Activated naive CD4-positive, alpha-beta T cell treated with anti-CD3 and anti-CD28 coated beads for 36 hours (primary cell): ENCODE results near the gene NLN. TPM values are rescaled to one million over a fixed set of nuclear protein-coding genes. Genes with fewer than 3 reads are reported as not detected.

Experiments
- CTCF ChIA-PET: fragments of 350-600 bp; sonication (Branson Sonifier 250); formaldehyde crosslinking; loops from one replicate; lab custom pipeline; 2021; ENCODE audit warnings: antibody characterized with exemption; lab: Charles Lee
- DNase-seq: peaks from one replicate; pipeline ENCODE4 v3.0.0-alpha.2; 2020
- H3K27ac Mint-ChIP-seq: one replicate; pipeline ENCODE4 v1.8.0; 2021; ENCODE audit warnings: mild to moderate bottlenecking, mixed read lengths
- H3K27me3 Mint-ChIP-seq: one replicate; pipeline ENCODE4 v1.8.0; 2021; ENCODE audit warnings: low read depth, mixed read lengths
- H3K36me3 Mint-ChIP-seq: one replicate; pipeline ENCODE4 v1.8.0; 2021; ENCODE audit warnings: low read depth, mixed read lengths
- H3K4me1 Mint-ChIP-seq: one replicate; pipeline ENCODE4 v1.8.0; 2021; ENCODE audit warnings: low read depth, mixed read lengths
- H3K4me3 Mint-ChIP-seq: one replicate; pipeline ENCODE4 v1.8.0; 2021; ENCODE audit warnings: mild to moderate bottlenecking, moderate library complexity, mixed read lengths
- H3K9me3 Mint-ChIP-seq: one replicate; pipeline ENCODE4 v1.8.0; 2021; ENCODE audit warnings: mixed read lengths
- intact Hi-C: fragments of 100-400 bp; cut with micrococcal nuclease; formaldehyde crosslinking; loops from one replicate; pipeline ENCODE4 v1.15.1; 2023
- total RNA-seq, 2 experiments: library from RNA; stranded (reverse); gene quantifications; one replicate each; pipeline ENCODE4 v1.2.3, GENCODE V29; 2021

NLN gene
- total RNA-seq, 2 experiments from 2014 or later = 32.4 to 35.5 TPM

DNA sequence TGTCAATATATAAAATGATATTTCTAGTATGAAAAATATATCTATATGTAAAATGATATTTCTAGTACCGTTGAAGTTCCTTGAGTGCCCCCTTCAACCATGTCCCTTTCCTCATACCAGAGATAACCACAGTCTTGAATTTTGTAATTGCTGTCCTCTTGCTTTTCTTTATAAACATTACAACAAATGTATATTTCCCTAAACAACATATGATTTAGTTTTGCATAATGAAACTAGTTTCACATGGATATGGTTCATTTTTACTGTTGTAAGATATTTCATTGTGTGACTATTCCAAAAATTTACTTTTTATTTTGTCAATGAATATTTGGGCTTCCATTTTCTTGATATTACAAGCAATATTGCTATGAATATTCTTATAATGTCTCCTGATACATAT, 14.0 kb downstream of the NLN start:
- CTCF ChIA-PET = no interaction called here
- no peak overlapping the region for H3K27ac Mint-ChIP-seq
- H3K4me1 Mint-ChIP-seq = peaks cover 18% of the 10 kb centered on the region
- no peaks in the 10 kb centered on the region for H3K36me3 Mint-ChIP-seq
- no peak for DNase-seq
- no peak overlapping the region for H3K4me3 Mint-ChIP-seq
- intact Hi-C loops = no loop called here
- H3K9me3 Mint-ChIP-seq = no peaks in the 10 kb centered on the region
- no peaks in the 10 kb centered on the region for H3K27me3 Mint-ChIP-seq

DNA sequence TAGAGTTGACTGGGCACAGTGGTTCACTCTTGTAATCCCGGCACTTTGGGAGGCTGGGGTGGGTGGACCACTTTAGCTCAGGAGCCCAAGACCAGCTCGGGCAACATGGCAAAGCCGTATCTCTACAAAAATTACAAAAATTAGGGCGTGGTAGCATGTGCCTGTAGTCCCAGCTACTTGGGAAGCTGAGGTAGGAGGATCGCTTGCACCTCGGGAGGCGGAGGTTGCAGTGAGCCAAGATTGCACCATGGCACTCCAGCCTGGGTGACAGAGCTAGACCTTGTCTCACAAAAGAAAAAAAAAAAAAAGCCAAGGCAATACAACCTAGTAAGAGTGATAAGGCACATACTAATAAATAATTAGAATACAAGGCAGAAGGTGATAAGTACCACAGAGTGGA, 15.8 kb downstream of the NLN start:
- CTCF ChIA-PET = interaction anchor here (0.6 to 1.2 kb wide), 2 partner anchors 9 to 16 kb away, joined by 3 read pairs; partner anchors contain the start of genes NLN and SGTB
- H3K9me3 Mint-ChIP-seq = no peaks in the 10 kb centered on the region
- DNase-seq = no peak
- no peaks in the 10 kb centered on the region for H3K27me3 Mint-ChIP-seq
- intact Hi-C loops = no loop called here
- H3K36me3 Mint-ChIP-seq = peaks cover under 1% of the 10 kb centered on the region
- no peak overlapping the region for H3K27ac Mint-ChIP-seq
- H3K4me3 Mint-ChIP-seq = no peak overlapping the region
- H3K4me1 Mint-ChIP-seq = peaks cover 23% of the 10 kb centered on the region

DNA sequence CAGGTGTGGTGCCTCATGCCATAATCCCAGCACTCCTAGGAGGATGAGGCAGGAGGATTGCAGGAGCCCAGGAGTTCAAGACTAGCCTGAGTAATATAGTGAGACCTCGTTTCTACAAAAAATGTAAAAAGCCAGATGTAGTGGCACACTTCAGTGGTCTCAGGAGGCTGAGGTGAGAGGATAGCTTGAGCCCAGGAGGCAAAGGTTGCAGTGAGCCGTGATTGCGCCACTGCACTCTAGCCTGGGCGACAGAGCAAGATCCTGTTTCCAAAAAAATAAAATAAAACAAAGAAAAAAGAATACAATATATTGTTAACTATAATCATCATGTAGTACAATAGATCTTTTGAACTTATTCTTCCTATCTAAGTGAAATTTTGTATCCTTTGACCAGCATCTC, 16.3 kb downstream of the NLN start:
- H3K4me1 Mint-ChIP-seq = peaks cover 25% of the 10 kb centered on the region
- CTCF ChIA-PET = interaction anchor here (0.6 kb wide), 1 partner anchor 9 kb away, joined by 3 read pairs; no protein-coding TSS in a partner anchor
- no peaks in the 10 kb centered on the region for H3K27me3 Mint-ChIP-seq
- intact Hi-C loops = no loop called here
- H3K9me3 Mint-ChIP-seq = no peaks in the 10 kb centered on the region
- H3K27ac Mint-ChIP-seq = no peak overlapping the region
- no peak for DNase-seq
- H3K36me3 Mint-ChIP-seq = peaks cover 2% of the 10 kb centered on the region
- no peak overlapping the region for H3K4me3 Mint-ChIP-seq

DNA sequence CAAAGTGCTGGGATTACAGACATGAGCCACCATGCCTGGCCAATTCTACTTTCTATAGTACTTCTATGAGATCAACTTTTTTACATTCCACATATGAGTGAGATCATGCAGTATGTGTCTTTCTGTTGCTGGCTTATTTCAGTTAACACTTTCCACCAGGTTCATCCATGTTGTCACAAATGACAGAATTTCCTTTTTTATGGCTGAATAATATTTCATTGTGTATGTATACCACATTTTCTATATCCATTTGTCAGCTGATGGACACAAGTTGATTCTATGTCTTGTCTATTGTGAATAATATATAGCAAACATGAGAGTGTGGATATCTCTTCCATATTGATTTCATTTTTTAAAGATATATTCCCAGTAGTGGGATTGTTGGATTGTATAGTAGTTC, 17.2 kb downstream of the NLN start:
- Mint-ChIP-seq H3K9me3 (no peaks in the 10 kb centered on the region), H3K4me3 (no peak overlapping the region), H3K4me1 (peaks cover 24% of the 10 kb centered on the region), H3K27ac (no peak overlapping the region), H3K27me3 (no peaks in the 10 kb centered on the region), H3K36me3 (peaks cover 2% of the 10 kb centered on the region)
- CTCF ChIA-PET = no interaction called here
- no peak for DNase-seq
- intact Hi-C loops = no loop called here

DNA sequence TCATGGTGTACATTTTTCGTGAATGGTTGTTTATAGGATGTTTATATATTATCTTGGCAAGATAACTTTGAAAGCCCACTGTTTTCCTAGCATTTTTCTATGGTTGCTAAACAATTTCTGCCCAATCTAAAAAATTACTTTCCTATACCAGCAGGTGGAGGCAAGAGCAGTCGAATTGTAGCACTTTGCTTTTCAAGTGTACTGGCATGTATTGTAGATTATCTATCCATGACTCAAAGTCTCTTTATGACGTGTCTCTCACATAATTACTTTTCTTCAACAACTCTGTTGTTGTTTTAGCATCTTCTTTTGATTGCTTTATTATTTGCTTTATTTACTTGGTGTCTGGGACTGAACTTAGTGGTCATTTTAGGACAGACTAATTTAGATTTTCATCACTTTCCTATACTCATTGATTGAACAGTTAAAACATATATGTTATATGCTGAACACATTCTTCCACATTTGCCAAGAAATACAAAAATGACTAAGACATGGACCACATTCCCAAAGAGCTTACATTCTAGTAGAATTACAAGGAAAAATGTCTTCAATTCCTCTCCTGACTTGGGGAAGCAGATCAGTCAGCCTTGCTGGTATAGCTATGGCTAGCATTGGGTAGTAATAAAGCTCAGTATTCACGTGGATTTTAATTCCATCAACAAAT, 20.7 kb downstream of the NLN start:
- peaks cover 13% of the 10 kb centered on the region for H3K4me1 Mint-ChIP-seq
- CTCF ChIA-PET = interaction anchor here (0.6 to 1.3 kb wide), 6 partner anchors 8 to 564 kb away, joined by 3 to 5 read pairs (median 3); no protein-coding TSS in a partner anchor
- no peaks in the 10 kb centered on the region for H3K27me3 Mint-ChIP-seq
- H3K27ac Mint-ChIP-seq = no peak overlapping the region
- DNase-seq = peak; percentile 49
- intact Hi-C loops = loop anchor here (1.0 to 5.0 kb wide), 6 partner anchors 21 to 564 kb away; partner anchors contain the start of genes ERBIN and SREK1
- H3K36me3 Mint-ChIP-seq = peaks cover 6% of the 10 kb centered on the region
- H3K4me3 Mint-ChIP-seq = no peak overlapping the region
- H3K9me3 Mint-ChIP-seq = no peaks in the 10 kb centered on the region

DNA sequence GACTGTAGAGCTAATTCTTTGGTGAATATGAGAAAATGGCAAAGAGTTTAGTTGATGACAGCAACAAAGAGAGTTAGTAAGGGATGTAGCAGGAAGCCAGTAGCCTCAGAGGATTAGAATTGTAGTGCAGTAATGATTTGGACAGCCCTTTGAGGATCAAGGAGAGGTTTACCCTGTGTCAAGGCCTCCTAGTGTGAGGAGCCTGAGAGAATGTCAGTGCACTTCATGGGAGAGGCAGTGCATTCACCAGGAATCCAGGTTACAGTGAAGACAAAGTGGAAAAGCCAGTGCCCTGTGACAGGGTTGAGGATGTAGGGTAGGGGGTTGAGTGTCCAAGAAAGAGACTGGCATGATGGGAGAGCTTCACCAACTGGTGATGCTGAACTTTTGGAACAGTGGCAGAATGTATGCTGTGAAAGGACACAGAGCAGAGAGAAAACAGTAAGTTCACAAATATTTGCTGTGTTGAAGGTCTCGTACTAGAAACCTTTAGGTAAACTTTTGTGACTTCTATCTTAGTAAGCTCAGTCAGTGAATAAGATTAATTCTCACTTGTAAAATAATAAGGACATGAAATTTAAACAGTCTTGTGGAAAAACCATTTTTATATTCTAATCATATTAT, 27.3 kb downstream of the NLN start:
- Mint-ChIP-seq H3K27me3 (no peaks in the 10 kb centered on the region), H3K4me1 (peaks cover 8% of the 10 kb centered on the region), H3K4me3 (no peak overlapping the region), H3K9me3 (peaks cover 3% of the 10 kb centered on the region), H3K27ac (no peak overlapping the region), H3K36me3 (peaks cover 2% of the 10 kb centered on the region)
- no peak for DNase-seq
- intact Hi-C loops = no loop called here
- CTCF ChIA-PET = no interaction called here

DNA sequence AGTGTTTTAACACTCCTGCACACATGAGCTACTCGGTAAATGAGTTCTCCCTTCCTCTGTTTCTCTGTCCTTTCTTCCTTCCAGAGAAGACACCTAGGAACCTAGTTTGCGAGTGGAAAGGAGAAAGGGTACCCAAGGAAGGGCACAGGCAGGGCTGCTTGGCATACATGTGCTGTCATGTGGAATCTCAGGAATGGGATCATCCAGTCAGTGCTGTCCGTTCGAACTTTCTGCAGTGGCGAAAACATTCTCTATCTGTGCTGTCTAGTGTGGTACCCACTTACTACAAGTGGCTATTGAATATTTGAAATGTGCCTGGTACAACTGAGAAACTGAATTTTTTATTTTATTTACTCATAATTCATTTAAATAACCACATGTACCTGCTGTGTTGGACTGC, 28.0 kb downstream of the NLN start:
- peaks cover 2% of the 10 kb centered on the region for H3K36me3 Mint-ChIP-seq
- no peaks in the 10 kb centered on the region for H3K27me3 Mint-ChIP-seq
- peaks cover 3% of the 10 kb centered on the region for H3K9me3 Mint-ChIP-seq
- DNase-seq = no peak
- intact Hi-C loops = no loop called here
- peaks cover 8% of the 10 kb centered on the region for H3K4me1 Mint-ChIP-seq
- no peak overlapping the region for H3K27ac Mint-ChIP-seq
- H3K4me3 Mint-ChIP-seq = no peak overlapping the region
- CTCF ChIA-PET = no interaction called here

DNA sequence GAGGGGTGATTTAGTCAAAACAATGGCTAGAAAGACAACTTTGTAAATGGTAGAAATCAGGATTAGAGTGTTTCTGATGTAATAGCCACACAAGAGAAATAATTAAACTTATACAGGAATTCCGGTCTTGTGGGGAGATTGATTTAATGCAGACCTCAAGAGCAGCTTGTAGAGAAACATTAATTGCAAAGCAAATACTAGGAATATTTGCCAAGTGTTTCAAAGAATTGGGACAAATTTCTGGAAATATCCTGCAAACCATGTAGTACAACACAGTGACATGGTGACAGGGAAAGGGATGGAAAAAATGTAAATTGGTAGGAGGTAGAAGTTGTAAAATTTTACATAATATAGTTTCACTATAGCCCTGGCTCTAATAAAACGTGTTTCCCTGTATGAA, 28.9 kb downstream of the NLN start:
- Mint-ChIP-seq H3K36me3 (peaks cover 2% of the 10 kb centered on the region), H3K27me3 (no peaks in the 10 kb centered on the region), H3K4me3 (no peak overlapping the region), H3K4me1 (peaks cover 8% of the 10 kb centered on the region), H3K27ac (no peak overlapping the region), H3K9me3 (peaks cover 3% of the 10 kb centered on the region)
- no peak for DNase-seq
- CTCF ChIA-PET = interaction anchor here (1.5 kb wide), 1 partner anchor 8 kb away, joined by 5 read pairs; no protein-coding TSS in a partner anchor
- intact Hi-C loops = no loop called here

DNA sequence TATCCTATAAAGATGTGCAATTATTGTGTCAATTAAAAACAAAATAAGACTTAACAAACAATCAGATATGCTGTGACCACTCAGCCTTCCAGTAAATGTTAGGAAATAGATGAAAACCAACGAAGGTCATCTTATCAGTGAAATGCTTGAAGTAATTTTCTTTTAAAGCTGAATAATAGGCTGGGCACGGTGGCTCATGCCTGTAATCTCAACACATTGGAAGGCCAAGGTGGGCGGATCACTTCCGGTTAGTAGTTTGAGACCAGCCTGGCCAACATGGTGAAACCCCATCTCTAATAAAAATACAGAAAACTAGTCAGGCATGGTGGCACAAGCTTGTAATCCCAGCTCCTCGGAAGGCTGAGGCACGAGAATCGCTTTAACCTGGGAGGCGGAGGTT, 31.2 kb downstream of the NLN start:
- Mint-ChIP-seq H3K27ac (no peak overlapping the region), H3K4me1 (peaks cover 8% of the 10 kb centered on the region), H3K36me3 (no peaks in the 10 kb centered on the region), H3K9me3 (peaks cover under 1% of the 10 kb centered on the region), H3K4me3 (no peak overlapping the region), H3K27me3 (no peaks in the 10 kb centered on the region)
- DNase-seq = no peak
- CTCF ChIA-PET = interaction anchor here (0.7 kb wide), 1 partner anchor 12 kb away, joined by 3 read pairs; no protein-coding TSS in a partner anchor
- intact Hi-C loops = no loop called here

DNA sequence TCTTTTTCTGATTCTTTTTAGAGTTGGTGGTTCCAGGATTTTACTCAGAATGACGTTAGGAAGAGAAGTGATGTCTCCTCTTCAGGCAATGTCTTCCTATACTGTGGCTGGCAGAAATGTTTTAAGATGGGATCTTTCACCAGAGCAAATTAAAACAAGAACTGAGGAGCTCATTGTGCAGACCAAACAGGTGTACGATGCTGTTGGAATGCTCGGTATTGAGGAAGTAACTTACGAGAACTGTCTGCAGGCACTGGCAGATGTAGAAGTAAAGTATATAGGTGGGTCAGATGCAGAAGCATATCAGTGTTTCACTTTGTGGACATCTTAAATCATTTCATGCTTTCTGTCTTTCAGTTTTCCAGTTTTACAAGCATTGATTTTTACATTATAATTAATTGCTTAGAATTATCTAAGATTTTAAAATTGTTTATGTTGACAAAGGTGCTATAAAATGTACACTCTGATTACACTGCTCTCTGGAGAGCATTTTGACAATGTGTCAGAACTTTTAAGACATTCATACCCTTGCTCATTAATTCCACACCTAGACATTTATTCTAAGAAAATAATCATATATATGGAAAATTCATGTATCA, 36.6 kb downstream of the NLN start:
- Mint-ChIP-seq H3K27ac (no peak overlapping the region), H3K36me3 (peaks cover 8% of the 10 kb centered on the region), H3K4me3 (no peak overlapping the region), H3K4me1 (peaks cover 3% of the 10 kb centered on the region), H3K27me3 (no peaks in the 10 kb centered on the region), H3K9me3 (no peaks in the 10 kb centered on the region)
- DNase-seq = no peak
- intact Hi-C loops = no loop called here
- CTCF ChIA-PET = interaction anchor here (0.6 to 0.7 kb wide), 2 partner anchors 12 to 262 kb away, joined by 3 read pairs; no protein-coding TSS in a partner anchor

DNA sequence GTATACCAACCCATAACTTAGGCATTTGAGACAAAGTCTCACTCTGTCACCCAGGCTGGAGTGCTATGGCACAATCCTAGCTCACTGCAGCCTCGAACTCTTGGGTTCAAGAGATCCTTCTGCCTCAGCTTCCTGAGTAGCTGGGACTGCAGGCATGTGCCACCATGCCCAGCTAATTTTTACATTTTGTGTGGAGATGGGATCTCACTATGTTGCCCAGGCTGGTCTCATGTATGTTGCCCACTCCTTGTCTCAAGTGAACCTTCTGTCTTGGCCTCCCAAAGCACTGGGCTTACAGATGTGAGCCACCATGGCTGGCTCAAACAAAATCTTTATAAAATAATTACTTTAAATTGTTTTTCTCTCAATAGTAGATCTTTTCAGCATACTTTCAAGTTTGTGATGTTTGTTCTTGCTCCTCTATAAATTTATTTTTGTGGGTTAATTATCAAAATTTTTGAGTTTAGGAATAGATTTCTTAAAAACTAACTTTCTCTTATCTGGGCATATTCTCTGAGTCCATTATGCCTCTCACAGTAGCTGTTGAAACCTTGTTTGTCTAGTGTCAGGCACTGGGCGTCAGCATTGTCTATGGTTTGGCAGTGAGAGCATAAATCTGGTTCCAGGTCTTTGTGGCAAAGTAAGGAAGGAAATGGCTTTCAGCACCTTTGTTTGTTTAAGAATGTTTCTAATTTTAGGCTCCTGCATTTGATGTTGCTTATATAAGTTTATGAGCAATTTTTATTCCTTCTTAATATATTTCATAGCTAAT, 38.7 kb downstream of the NLN start:
- DNase-seq = peak; percentile 69
- no peaks in the 10 kb centered on the region for H3K27me3 Mint-ChIP-seq
- no peaks in the 10 kb centered on the region for H3K9me3 Mint-ChIP-seq
- H3K4me3 Mint-ChIP-seq = no peak overlapping the region
- H3K36me3 Mint-ChIP-seq = peaks cover 8% of the 10 kb centered on the region
- H3K27ac Mint-ChIP-seq = no peak overlapping the region
- peaks cover 3% of the 10 kb centered on the region for H3K4me1 Mint-ChIP-seq
- CTCF ChIA-PET = interaction anchor here (0.6 to 1.5 kb wide), 6 partner anchors 11 to 548 kb away, joined by 3 read pairs; no protein-coding TSS in a partner anchor
- intact Hi-C loops = loop anchor here (2.0 to 5.0 kb wide), 2 partner anchors 452 to 546 kb away; no protein-coding TSS in a partner anchor

DNA sequence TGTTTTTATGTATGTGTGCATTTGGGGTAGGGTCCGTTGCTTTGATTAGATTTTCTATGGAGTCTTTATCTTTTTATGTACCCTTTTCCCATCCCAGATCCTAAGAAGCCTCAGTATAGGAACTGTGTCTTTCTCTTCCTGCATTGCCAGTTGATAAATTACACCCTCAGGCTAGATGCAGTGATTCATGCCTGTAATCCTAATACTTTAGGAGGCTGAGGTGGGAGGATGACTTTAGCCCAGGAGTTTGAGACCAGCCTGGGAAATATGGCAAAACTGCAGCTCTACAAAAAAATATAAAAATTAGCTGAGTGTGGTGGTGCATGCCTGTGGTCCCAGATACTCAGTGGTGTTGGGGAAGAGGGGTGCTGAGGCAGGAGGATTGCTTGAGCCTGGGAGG, 40.2 kb downstream of the NLN start:
- Mint-ChIP-seq H3K9me3 (peaks cover 6% of the 10 kb centered on the region), H3K27ac (no peak overlapping the region), H3K27me3 (no peaks in the 10 kb centered on the region), H3K4me3 (no peak overlapping the region), H3K4me1 (peaks cover 11% of the 10 kb centered on the region), H3K36me3 (peaks cover 20% of the 10 kb centered on the region)
- no peak for DNase-seq
- CTCF ChIA-PET = no interaction called here
- intact Hi-C loops = loop anchor here (5.0 kb wide), 1 partner anchor 450 kb away; no protein-coding TSS in a partner anchor
